Left renal cortex interstitium (tissue), 4 donors: ENCODE data around the gene PIGL. TPM values are rescaled to one million over a fixed set of nuclear protein-coding genes. Genes with fewer than 3 reads are reported as not detected.
A peak's percentile ranks its signal among the peaks of the same experiment; 100 is the strongest.

Experiments used
- DNase-seq, 4 donors: peaks; one replicate each; pipeline ENCODE4 v3.0.0-alpha.2; 2013; ENCODE audit warnings: low read depth in 4 of 4, low spot score in 2 of 4, missing footprints in 1 of 4
- polyA plus RNA-seq, 4 donors: library from polyadenylated mRNA; unstranded; fragments of 120-200 nt; gene quantifications; one replicate each; pipeline ENCODE4 v1.2.1, GENCODE V29; 2013; ENCODE audit not compliant: insufficient read length in 4 of 4

Gene PIGL
- polyA plus RNA-seq, 4 donors, result 21.5 to 47.6 (median 32.6) TPM

DNA sequence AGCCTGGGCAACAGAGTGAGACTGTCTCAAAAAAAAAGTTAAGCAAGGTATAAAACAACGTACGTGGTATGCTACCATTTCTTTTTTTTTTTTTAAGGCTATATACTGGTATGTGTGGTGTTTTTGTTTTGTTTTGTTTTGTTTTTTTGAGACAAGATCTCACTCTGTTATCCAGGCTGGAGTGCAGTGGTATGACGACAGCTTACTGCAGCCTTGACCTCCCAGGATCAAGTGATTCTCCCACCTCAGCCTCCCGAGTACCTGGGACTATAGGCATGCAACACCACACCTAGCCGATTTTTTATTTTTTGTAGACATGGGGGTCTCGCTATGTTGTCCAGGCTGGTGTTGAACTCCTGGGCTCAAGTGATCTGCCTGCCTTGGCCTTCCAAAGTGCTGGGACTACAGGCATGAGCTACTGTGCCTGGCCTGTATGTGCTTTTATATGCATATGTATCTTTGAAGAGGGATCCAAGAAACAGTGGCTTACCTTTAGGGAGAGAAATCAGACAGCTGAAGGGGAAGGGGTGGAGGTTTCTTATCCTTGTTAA lies 129.8 kb downstream of the PIGL start:
- no peak for DNase-seq

DNA sequence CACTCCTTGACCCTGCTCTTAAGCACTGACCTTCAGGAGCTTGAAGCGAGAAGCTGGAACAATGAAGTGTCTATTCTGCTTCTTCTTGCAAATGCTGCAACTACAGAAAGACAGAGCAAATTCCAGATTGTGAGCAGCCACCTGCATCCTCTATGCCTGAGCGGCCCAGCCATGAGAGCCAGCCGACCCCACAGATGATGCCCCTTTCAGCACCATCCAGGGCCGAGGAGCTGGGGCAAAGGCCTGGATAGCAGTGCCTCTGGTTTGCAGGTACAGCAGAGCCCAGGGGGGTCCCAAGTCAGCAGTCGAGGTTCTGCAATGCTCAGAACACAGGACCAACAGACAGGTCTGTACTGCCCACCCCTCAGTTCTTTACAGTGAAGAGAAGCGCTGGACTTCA lies 131.6 kb downstream of the PIGL start:
- no peak for DNase-seq

DNA sequence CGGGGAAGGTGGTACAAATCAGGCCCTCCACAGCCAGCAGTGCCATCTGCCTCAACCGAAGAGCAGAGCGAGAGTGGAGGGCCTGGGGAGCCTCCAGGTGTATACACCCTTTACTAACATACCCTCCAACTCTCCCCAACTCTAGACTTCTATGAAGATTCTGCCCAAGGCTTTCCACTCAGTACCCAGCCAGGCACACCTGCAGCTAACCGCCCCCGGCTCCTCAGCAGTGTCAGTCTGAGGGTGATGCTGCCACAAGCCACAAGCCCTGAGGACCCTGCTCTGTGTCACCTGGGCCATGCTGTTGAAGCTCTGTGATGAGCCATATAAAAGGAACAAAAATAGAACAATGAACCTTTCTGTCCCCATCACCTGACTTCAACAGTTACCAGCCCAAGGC lies 132.4 kb downstream of the PIGL start:
- DNase-seq, result no peak

DNA sequence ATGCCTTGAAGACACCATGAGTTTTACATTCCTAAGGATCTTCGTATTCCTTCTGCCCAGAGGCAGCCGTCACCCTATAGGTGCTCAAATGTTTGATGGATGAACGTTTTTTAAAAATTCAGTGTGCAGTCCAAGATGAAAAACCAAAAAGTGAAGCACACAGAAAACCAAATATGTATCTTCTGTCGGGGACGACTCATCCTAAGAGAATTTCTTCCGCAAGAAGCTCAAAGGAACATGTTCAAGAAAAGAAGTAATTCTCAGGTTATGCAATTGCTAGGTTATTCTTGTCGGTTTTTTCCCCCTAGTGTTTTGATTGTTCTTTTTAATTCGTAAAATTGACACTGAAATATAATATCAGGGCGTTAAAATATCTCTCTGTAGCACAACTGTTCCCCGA lies 134.8 kb downstream of the PIGL start:
- no peak for DNase-seq

DNA sequence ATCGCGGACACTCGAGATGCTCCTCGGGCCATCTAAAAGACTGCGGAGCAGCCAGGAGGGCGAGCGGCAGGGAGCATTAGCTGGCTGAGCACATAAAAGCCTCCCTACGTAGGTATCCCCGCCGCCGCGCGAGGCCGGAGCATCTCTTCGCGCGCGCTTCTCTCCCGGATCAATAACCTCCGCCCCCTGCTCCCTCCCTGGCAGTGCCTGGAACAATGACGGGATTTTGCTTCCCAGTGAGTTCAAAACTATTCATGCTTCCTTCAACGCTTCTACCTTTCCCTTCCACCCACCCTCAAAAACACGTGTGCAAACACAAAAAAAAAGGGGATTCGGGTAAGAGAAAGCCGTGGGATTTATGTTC lies 135.3 kb downstream of the PIGL start:
- peak in 2 of 4 donors; percentile 24 to 38 for DNase-seq

DNA sequence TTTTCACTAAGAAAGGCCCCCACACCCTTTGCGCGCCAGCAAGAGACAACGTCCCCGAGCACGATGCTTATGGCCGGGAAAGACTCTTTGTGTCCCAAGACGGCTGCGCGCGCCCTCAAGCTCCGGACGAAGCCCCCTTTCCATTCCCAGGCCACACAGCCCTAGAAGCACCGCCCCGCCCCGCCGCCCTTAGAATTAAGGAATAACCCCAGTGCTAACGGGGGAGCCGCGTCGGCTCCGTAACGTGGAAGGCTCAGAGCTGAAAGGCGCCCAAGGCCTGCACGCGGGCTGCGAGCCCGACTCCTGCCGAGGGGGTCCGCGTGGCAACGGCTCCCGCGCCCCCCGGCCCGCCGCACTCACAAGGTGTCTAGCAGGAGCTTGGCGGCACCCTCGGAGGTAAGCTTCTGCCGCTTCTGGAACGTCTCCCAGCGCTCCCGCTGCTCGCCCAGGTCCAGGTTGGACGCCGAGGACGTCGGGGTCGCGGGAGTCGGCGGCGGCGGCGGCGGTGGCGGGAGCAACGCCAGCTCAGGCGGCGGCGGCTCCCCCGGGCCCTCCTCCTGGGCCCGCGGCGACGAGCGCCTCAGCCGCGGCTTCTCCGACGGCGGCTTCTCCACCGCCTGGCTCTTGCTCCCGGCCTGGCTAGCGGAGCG lies 135.8 kb downstream of the PIGL start:
- DNase-seq, result peak in 1 of 4 donors; percentile 34

DNA sequence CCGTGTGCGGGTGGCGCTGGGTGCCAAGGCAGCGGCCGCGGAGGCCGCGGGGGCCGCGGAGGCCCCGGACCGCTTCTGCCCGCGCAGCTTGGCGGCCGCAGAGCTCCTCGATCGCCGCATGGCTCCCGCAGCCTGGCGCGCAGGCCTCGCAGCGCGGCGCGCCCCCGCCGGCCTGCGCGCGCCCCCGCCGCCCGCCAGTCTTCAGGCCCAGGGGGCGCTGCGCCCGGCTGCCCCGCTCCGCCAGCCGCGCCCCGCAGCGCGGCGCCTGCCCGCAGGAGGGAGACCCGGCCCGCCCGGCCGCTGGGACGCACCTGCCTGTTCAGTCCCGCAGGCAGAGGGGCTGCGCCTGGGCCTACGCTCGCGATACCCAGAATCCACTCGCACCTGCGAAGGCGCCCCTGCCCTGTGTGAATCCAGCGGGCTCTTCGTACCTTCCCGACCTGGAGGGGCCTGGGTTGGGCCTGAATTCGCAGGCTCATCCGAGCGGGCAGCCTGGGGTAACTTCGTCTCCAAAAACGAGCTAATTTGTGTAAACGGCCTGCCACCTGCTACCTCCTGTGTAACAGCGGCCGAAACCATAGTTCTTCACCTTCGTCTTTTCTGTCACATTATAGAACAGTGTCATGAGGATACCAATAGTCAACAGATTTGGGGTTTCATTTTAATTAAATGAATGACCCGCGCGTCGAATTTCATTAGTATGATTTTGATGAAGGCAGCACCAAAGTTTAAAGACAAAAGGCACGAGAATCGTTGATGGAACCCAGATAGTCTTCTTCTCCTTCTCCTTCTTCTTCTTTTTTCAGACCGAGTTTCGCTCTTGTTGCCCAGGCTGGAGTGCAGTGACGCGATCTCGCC lies 136.5 kb downstream of the PIGL start, which contains the start of gene CENPV:
TSS of gene CENPV (minus strand) at position 153 of the 858 bp plus-strand sequence. CDS start at position 120, 33 bp downstream.
- DNase-seq, result peak in 1 of 4 donors; percentile 16

DNA sequence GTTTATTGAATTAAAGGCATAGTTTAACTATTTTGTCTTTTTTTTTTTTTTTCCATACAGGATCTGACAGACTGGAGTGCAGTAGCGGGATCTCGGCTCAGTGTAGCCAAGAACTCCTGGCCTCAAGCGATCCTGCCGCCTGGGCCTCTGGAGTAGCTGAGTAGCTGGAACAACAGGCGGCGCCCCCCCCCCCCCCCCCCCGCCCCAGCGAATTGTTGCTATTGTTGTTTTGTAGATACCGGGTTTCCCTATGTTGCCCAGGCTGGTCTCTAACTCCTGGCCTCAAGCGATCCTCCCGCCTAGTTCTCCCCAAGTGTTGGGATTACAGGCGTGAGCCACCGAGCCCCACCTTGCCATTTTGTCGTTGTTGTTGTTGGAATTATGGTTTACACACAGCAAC lies 137.6 kb downstream of the PIGL start:
- no peak for DNase-seq

DNA sequence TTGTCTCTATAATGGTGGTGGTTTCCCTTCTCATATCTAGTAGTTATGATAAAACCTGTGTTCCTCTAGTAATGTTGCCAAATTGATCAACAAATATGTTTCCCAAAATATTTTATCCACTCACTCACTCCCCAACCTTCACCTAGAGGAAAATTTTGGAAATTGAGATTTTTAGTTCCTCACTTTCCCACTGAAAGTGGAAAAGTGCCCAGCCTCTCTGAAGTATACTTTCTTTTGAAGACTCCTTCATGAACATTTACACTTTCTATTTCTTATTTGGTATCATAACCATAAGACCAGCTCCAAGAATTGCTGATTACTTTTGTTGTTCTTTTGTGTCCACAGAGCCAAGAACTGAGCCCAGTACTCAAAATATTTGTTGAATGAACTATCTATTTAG lies 141.4 kb downstream of the PIGL start:
- no peak for DNase-seq

DNA sequence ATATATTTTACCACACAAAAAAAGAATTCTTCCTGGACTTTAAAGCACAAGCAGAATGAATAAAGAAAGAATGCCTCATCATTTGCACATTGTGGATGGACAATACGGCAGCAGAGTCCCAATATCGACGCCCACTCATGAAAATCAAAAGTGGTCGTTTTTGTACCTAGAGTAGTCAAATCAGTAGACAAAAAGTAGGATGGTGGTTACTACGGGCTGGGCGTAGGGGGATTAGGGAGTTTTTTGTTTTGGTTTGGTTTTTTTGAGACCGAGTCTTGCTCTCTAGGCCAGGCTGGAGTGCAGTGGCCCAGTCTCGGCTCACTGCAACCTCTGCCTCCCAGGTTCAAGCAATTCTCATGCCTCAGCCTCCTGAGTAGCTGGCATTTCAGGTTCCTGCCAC lies 144.9 kb downstream of the PIGL start:
- DNase-seq, result no peak

DNA sequence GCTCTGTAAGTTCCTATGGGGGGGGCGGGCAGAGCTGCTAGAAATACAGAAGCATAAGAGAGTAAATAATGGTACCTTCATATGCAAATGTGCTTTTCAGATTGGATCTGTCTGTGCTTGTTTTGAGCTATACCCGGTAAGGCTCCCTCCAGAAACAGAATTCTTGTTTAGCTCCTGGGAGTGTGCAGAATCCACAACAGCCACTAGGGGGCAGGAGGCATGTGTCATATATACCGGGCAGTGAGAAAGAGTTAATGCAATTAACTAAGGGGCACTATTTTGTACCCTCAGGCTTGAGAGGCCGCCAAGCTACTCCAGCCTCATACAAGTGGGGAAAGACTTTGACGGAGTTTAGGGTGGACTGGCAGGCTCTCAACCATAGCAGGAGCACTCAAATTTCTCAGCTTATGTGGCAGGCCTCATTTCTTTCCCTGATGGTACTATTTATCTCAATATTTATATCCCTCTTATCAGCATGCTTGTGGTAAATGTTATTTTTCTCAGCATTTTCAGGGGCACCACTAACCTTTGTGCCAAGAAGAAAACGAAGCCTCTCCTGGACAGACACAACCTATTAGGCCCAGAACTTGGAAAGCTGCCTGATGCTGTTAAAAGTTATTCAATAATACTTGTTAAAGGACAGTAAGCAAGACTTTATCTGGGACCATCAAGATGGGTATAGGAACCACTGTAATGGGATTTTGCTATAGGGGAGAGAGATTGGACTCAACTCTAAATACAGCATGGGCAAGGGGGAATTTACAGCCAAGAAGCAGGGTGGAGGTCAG lies 146.9 kb downstream of the PIGL start:
- peak in 1 of 4 donors; percentile 57 for DNase-seq

DNA sequence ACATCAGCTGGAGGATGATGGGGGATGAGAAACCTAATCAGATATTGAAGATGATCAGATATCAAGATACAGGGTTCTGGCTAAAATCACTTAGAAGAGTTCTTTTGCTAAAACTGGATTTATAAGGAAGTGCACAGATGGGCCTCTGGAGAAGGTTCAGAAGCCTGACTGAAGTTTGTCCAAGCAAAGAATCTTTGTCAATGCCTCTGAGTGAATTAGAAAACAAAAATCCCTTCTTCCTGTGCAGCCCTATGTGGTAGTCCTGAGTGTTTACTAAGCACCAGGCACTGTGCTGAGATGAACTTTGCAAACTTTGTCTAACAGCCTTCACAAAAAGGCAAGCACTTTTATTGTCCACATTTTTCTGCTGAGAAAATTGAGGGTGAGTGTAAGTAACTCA lies 147.6 kb downstream of the PIGL start:
- no peak for DNase-seq

DNA sequence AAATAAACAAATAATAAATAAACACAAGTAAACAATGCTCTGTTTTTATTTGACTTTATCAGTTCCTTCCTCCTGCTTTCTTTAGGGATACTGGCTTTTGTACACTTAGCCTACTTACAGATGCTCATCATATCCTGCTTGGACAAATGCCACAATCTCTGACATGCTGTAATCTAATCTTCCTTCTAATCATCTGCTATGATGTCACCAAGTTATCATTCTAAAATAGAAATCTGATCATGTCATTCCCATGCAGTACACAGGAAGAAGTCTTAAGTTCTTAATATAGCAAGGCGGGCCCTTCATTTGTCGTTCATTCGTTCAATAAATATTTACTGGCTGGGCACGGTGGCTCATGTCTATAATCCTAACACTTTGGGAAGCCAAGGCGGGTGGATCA lies 154.7 kb downstream of the PIGL start:
- no peak for DNase-seq

DNA sequence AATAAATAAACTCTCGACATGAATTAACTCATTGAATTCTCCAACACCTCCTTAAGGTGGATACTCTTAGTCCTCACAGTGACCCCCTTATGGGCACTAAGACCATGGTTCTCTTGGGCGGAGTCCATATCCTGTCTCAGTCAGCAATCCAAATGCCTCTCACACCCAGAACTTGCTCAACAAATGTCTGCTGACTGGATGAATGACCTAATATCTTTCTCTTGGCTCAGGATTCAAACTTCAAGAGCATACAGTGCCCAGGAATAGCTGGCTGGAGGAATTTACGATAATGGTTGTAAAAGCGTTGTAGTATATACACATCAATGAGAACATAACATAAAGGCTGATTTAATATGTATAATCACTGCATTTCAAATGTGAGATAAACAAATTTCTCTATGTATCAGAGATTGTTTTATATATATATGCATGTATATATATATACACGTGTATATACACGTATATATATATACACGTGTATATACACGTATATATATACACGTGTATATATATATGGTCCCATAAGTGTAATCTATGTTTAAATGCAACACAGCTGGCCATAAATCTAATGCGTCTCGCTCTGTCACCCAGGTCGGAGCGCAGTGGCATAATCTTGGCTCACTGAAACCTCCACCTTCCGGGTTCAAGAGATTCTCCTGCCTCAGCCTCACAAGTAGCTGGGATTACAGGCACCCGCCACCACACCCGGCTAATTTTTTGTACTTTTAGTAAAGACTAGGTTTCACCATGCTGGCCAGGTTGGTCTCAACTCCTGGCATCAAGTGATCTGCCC lies 157.3 kb downstream of the PIGL start:
- DNase-seq, result no peak

Other genes with a start within 250 kb of the PIGL start
- 10 to 100 TPM; 45.9 to 59.5 (median 52.4) TPM for gene ZSWIM7, start 217.5 kb upstream of the PIGL start, polyA plus RNA-seq
- gene TTC19, start 217.4 kb upstream of the PIGL start, polyA plus RNA-seq, result 10 to 100 TPM; 49.5 to 73.5 (median 59.3) TPM
- 100 to 1,000 TPM in 2 of 4 donors, 10 to 100 TPM in 2; 90.0 to 115 (median 103) TPM for gene NCOR1, start 1.7 kb upstream of the PIGL start, polyA plus RNA-seq
- 10 to 100 TPM; 62.4 to 95.7 (median 76.5) TPM for gene CENPV, start 136.3 kb downstream of the PIGL start, polyA plus RNA-seq
- gene UBB, start 163.9 kb downstream of the PIGL start, polyA plus RNA-seq, result 1,000 to 10,000 TPM; 1,626 to 2,601 (median 2,069) TPM
- gene TRPV2, start 198.4 kb downstream of the PIGL start, polyA plus RNA-seq, result 1 to 10 TPM; 2.5 to 3.4 (median 2.8) TPM